Hepatocyte (in vitro differentiated cells): ENCODE results near the gene LHX6. TPM values are rescaled to one million over a fixed set of nuclear protein-coding genes. Genes with fewer than 3 reads are reported as not detected.

ENCODE experiments used
- DNase-seq: peaks from one replicate; pipeline ENCODE4 v3.0.0-alpha.2; 2016; ENCODE audit warnings: low spot score
- H2AFZ ChIP-seq: fragments of 200-600 bp; sonication (generic); 2 replicates; pipeline ENCODE4 v1.6.0; 2016; ENCODE audit warnings: antibody characterized with exemption, mild to moderate bottlenecking
- H3K27ac ChIP-seq: fragments of 200-600 bp; sonication (generic); 2 replicates; pipeline ENCODE4 v1.5.1; 2016; ENCODE audit warnings: mild to moderate bottlenecking
- H3K27me3 ChIP-seq: fragments of 200-600 bp; sonication (generic); 2 replicates; pipeline ENCODE4 v1.6.1; 2016
- H3K36me3 ChIP-seq: fragments of 200-600 bp; sonication (generic); replicated peaks from 2 replicates; pipeline ENCODE4 v1.5.1; 2016; ENCODE audit warnings: low read depth; ENCODE audit not compliant: insufficient read depth
- H3K4me1 ChIP-seq: fragments of 200-600 bp; sonication (generic); 2 replicates; pipeline ENCODE4 v1.5.1; 2016; ENCODE audit warnings: mild to moderate bottlenecking, moderate library complexity; ENCODE audit not compliant: insufficient read depth
- H3K4me2 ChIP-seq: fragments of 200-600 bp; sonication (generic); 2 replicates; pipeline ENCODE4 v1.6.0; 2016
- H3K4me3 ChIP-seq: fragments of 200-600 bp; sonication (generic); 2 replicates; pipeline ENCODE4 v1.5.1; 2016; ENCODE audit warnings: mild to moderate bottlenecking
- H3K79me2 ChIP-seq: fragments of 200-600 bp; sonication (generic); 2 replicates; pipeline ENCODE4 v1.6.0; 2017; ENCODE audit warnings: mild to moderate bottlenecking
- H3K9me2 ChIP-seq: fragments of 200-600 bp; sonication (generic); replicated peaks from 2 replicates; pipeline ENCODE4 v1.6.0; 2017; ENCODE audit warnings: mild to moderate bottlenecking; ENCODE audit not compliant: insufficient read depth
- H3K9me3 ChIP-seq: fragments of 200-600 bp; sonication (generic); 2 replicates; pipeline ENCODE4 v1.5.1; 2016; ENCODE audit warnings: low read depth, mild to moderate bottlenecking
- H4K20me1 ChIP-seq: fragments of 200-600 bp; sonication (generic); 2 replicates; pipeline ENCODE4 v1.6.0; 2016; ENCODE audit warnings: mild to moderate bottlenecking; ENCODE audit not compliant: insufficient read depth, poor library complexity, severe bottlenecking
- EZH2 ChIP-seq: fragments of 200-600 bp; sonication (generic); IDR thresholded peaks from 2 replicates; pipeline ENCODE4 v1.6.1; 2016; ENCODE audit warnings: antibody characterized with exemption, mild to moderate bottlenecking, borderline replicate concordance
- EZH2phosphoT487 ChIP-seq: fragments of 200-600 bp; sonication (generic); IDR thresholded peaks from one replicate; pipeline ENCODE4 v1.6.1; 2018; ENCODE audit warnings: antibody characterized with exemption, mild to moderate bottlenecking, low read depth, moderate library complexity; ENCODE audit not compliant: unreplicated experiment, severe bottlenecking
- WGBS: methylation state at CpG from one replicate; pipeline ENCODE4 v1.1.6; 2016; ENCODE audit warnings: low lambda C conversion rate; ENCODE audit errors: missing lambda C conversion rate; 5-methylcytosine and 5-hydroxymethylcytosine counted together
- polyA plus RNA-seq: library from polyadenylated mRNA; unstranded; fragments of >200 nt; fragmentation: Nextera tagmentation; extraction: Ambion mirVana; gene quantifications from 2 replicates; pipeline ENCODE4 v1.2.1, GENCODE V29; 2016
- total RNA-seq: library from RNA; depleted of rRNA; stranded (reverse); fragments of >200 nt; gene quantifications from 2 replicates; pipeline ENCODE4 v1.2.3, GENCODE V29; 2014
- TF ChIP-seq, protein P1 (sequence below): fragments of 200-600 bp; sonication (generic); IDR thresholded peaks from 2 replicates; pipeline ENCODE4 v1.5.1; 2016; ENCODE audit warnings: antibody characterized with exemption, mild to moderate bottlenecking; ENCODE audit not compliant: poor library complexity

The LHX6 gene
- total and polyA plus RNA-seq, 2 experiments from 2014 or later = 0.10 to 0.39 TPM

DNA sequence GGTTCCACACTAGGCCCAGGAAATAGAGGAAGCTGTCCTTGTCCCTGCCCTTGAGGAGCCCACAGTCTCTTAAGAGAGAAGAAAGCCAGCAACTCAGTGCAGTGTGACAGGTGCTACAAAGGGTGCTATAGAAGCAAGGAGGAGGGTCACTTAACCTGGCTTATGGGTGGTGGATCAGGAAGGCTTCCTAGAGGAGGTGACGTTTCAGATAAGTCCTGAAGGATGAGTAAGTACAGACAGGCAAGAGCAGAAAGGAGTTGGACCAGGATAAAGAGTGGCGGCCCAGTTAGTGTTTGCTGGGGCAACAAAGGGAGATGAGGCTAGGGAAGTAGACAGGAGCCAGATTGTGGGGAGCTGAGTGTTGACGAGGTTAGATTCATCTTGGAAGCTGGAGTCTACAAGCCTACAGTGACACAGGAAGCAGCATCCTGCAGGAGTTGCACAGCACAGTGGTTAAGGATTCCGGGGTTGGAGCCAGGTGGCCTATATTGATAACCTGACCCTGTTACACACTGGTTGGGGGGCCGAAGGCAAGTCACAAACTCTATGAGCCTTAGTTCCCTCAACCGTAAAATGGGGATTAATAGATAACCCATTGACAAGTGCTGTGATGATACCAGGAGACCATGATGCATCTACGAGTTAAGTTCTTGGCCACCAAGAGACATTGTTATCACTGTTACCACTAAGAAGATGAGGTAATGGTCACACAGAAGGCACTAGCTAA is 5.4 kb upstream of the LHX6 start:
- no peaks in the 10 kb centered on the region for H3K9me3 ChIP-seq
- peaks cover 54% of the 10 kb centered on the region for H3K27me3 ChIP-seq
- WGBS = 87% methylated on average over 7 of the region's 7 CpGs

DNA sequence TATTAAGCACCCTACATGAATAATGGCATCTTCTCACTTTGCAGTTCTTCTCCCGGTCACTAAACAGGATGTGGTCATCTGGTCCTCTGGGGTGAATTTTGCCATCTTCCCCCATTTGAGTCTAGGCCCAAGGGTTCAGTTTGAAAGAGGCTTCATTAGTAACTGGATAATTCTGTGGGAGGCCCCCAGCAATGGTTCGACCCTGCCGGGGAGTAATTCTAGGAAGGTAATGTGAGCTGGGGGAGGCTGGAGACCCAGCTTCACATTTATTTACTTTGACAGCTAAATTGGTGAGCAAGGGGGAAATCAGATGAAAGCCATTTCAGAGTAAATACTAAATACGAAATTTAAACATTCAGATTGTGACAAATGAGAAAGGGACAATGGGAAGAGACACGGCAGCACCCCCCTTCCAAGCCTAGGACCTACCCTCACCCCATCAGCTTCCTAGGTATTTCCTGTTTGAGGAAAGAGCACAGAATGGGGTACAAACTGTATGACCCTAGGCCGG is 4.1 kb upstream of the LHX6 start:
- H4K20me1 ChIP-seq = no peaks in the 10 kb centered on the region
- 63% methylated on average over 6 of the region's 6 CpGs for WGBS
- H3K9me2 ChIP-seq = no peaks in the 10 kb centered on the region
- TF ChIP-seq EZH2 (no peak), EZH2phosphoT487 (no peak)
- TF ChIP-seq, protein P1, sequence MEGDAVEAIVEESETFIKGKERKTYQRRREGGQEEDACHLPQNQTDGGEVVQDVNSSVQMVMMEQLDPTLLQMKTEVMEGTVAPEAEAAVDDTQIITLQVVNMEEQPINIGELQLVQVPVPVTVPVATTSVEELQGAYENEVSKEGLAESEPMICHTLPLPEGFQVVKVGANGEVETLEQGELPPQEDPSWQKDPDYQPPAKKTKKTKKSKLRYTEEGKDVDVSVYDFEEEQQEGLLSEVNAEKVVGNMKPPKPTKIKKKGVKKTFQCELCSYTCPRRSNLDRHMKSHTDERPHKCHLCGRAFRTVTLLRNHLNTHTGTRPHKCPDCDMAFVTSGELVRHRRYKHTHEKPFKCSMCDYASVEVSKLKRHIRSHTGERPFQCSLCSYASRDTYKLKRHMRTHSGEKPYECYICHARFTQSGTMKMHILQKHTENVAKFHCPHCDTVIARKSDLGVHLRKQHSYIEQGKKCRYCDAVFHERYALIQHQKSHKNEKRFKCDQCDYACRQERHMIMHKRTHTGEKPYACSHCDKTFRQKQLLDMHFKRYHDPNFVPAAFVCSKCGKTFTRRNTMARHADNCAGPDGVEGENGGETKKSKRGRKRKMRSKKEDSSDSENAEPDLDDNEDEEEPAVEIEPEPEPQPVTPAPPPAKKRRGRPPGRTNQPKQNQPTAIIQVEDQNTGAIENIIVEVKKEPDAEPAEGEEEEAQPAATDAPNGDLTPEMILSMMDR = no peak
- H3K4me3 ChIP-seq = no peak overlapping the region
- no peak overlapping the region for H3K27ac ChIP-seq
- H3K4me2 ChIP-seq = no peak overlapping the region
- H3K79me2 ChIP-seq = no peaks in the 10 kb centered on the region
- no peak for DNase-seq
- peaks cover 7% of the 10 kb centered on the region for H3K4me1 ChIP-seq
- H2AFZ ChIP-seq = no peak overlapping the region
- H3K36me3 ChIP-seq = no peaks in the 10 kb centered on the region
- peaks cover 65% of the 10 kb centered on the region for H3K27me3 ChIP-seq
- H3K9me3 ChIP-seq = no peaks in the 10 kb centered on the region

More for the DNA sequence above, 5.4 kb upstream of the LHX6 start:
- no peaks in the 10 kb centered on the region for H3K4me1 ChIP-seq
- H3K4me3 ChIP-seq = no peak overlapping the region
- no peaks in the 10 kb centered on the region for H3K9me2 ChIP-seq
- no peak overlapping the region for H3K4me2 ChIP-seq
- H3K27ac ChIP-seq = no peak overlapping the region
- no peaks in the 10 kb centered on the region for H3K79me2 ChIP-seq
- no peak overlapping the region for H2AFZ ChIP-seq
- no peak for TF ChIP-seq EZH2phosphoT487
- no peaks in the 10 kb centered on the region for H4K20me1 ChIP-seq
- no peaks in the 10 kb centered on the region for H3K36me3 ChIP-seq
- DNase-seq = no peak

DNA sequence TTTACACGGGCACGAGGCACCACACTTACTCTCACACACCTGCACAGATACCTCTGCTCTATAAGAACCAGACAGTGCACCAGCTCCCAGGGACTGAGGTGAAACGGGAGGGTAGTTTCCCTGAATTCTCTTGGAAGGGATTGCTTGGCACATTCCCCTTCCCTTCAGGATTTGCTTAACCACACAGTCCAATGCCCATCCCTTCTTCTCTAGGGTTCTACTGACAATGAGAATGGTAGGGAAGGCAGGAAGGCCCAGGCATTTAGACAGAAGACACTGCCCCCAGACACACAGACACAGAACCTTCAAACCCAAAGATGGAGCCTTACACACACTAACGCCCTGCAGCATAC is 704 bp upstream of the LHX6 start:
- Histone ChIP-seq H3K4me2 (peak overlapping the region; percentile 95), H3K4me3 (no peak overlapping the region), H3K27ac (no peak overlapping the region), H4K20me1 (no peaks in the 10 kb centered on the region), H3K9me3 (no peaks in the 10 kb centered on the region), H3K4me1 (peaks cover 15% of the 10 kb centered on the region), H2AFZ (no peak overlapping the region), H3K36me3 (no peaks in the 10 kb centered on the region), H3K9me2 (no peaks in the 10 kb centered on the region), H3K27me3 (peaks cover 95% of the 10 kb centered on the region), H3K79me2 (no peaks in the 10 kb centered on the region)
- no peak for DNase-seq
- TF ChIP-seq, protein P1 = no peak
- peak; percentile 34 for TF ChIP-seq EZH2phosphoT487
- TF ChIP-seq EZH2 = peak; percentile 46
- WGBS = 49% methylated on average over 4 of the region's 4 CpGs

DNA sequence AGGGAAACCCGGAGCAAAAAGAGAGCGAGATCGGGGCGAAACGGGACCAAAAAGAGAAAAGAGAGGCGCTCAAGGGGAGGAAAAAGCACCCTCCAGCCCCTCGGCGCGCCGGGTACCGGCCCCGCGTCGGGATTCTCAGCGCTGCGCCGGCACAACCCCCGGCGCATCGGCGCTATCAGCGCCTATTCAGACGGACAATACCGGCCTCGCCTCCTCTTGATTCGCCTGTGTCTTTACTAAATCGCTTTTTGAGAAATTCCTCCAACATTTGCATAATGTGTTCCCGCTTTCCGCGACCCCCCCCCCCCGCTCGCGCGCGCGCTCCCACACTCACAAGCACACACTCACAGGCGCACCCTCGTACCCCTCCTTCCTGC is 578 bp downstream of the LHX6 start:
- Histone ChIP-seq H3K4me1 (peaks cover 15% of the 10 kb centered on the region), H3K9me2 (no peaks in the 10 kb centered on the region), H3K9me3 (no peaks in the 10 kb centered on the region), H3K4me3 (peak overlapping the region; percentile 42), H2AFZ (peak overlapping the region; percentile 43), H3K27me3 (peaks cover 95% of the 10 kb centered on the region), H3K27ac (no peak overlapping the region), H3K36me3 (no peaks in the 10 kb centered on the region), H3K79me2 (no peaks in the 10 kb centered on the region), H4K20me1 (no peaks in the 10 kb centered on the region), H3K4me2 (peak overlapping the region; percentile 95)
- DNase-seq = no peak
- 2% methylated on average over 36 of the region's 38 CpGs for WGBS
- TF ChIP-seq, protein P1 = no peak
- TF ChIP-seq EZH2 (no peak), EZH2phosphoT487 (peak; percentile 80)
